ENCODE measurements around the gene PPIB. TPM values are rescaled to one million over a fixed set of nuclear protein-coding genes. Genes with fewer than 3 reads are reported as not detected.

The PPIB gene
- total and polyA plus RNA-seq, 9 of the 15 experiments (the other 6 are each of a cell fraction or from before 2014, with no cell fraction given): 306 to 746 (median 439) TPM

- POLR2A ChIA-PET: interaction anchor here (0.9 to 2.2 kb wide), 5 partner anchors 9 to 40 kb away, joined by 3 to 11 read pairs (median 4); partner anchors contain the start of gene PPIB
- no peak for FAIRE-seq
- in situ Hi-C loops (cut with MboI): no loop called here
- no peak for ATAC-seq
- H3K79me2 ChIP-seq (ENCODE audit: control insufficient read depth, insufficient read depth, low read length): no peaks in the 10 kb centered on the region
- no peaks in the 10 kb centered on the region for H3K4me1 ChIP-seq (replicated peaks in 1 of 2; ENCODE audit: control insufficient read depth in 2 of 2, insufficient read depth in 2 of 2, low read length in 2 of 2)
- no peaks in the 10 kb centered on the region for H3K9me3 ChIP-seq (replicated peaks; ENCODE audit: control insufficient read depth, insufficient read depth, low read depth, low read length)
- no peaks in the 10 kb centered on the region for H3K9me1 ChIP-seq (ENCODE audit: control insufficient read depth, insufficient read depth, low read length)
- DNase-seq (ENCODE audit: extremely low read depth in 1 of 4, low spot score in 3 of 4): no peak
- CTCF ChIA-PET (ENCODE audit: low intra/inter-chr PET ratio): no interaction called here
- H3K27me3 ChIP-seq (ENCODE audit: control insufficient read depth in 2 of 2, insufficient read depth in 2 of 2, low read length in 2 of 2): no peaks in the 10 kb centered on the region
- no peak overlapping the region for H3K4me3 ChIP-seq
- no peaks in the 10 kb centered on the region for H4K20me1 ChIP-seq (replicated peaks; ENCODE audit: control insufficient read depth, insufficient read depth, low read length)
- no peak overlapping the region for H3K9ac ChIP-seq (ENCODE audit: insufficient read depth in 1 of 2, low read depth in 2 of 2, low read length in 2 of 2)
- BruUV-seq (replicated peaks): no TSS peak
- peaks cover 80% of the 10 kb centered on the region for H3K36me3 ChIP-seq (ENCODE audit: control insufficient read depth, insufficient read depth, low read length)
- no peak overlapping the region for H2AFZ ChIP-seq (ENCODE audit: low read depth, low read length)
- TF ChIP-seq FOXJ3 (CRISPR knock-in tag; IDR thresholded peaks at IDR 0.05) (no peak), ZNF75A (CRISPR knock-in tag; IDR thresholded peaks at IDR 0.05) (no peak), SMARCB1 (IDR thresholded peaks at IDR 0.05; ENCODE audit: insufficient read length, low read depth) (no peak), MTA2 (IDR thresholded peaks at IDR 0.05; ENCODE audit: low read depth) (no peak), ZBTB11 (CRISPR knock-in tag; IDR thresholded peaks at IDR 0.05) (no peak), TBP (optimal IDR thresholded peaks at IDR 0.05; ENCODE audit: low read depth, low read length) (no peak), DIDO1 (tag; IDR thresholded peaks at IDR 0.05; ENCODE audit: low read depth) (no peak), PCBP1 (IDR thresholded peaks at IDR 0.05; ENCODE audit: low read depth, low read length, poor library complexity, severe bottlenecking) (no peak), EGR1 (conservative IDR thresholded peaks at IDR 0.05) (no peak)
- TF ChIP-seq, protein P1, sequence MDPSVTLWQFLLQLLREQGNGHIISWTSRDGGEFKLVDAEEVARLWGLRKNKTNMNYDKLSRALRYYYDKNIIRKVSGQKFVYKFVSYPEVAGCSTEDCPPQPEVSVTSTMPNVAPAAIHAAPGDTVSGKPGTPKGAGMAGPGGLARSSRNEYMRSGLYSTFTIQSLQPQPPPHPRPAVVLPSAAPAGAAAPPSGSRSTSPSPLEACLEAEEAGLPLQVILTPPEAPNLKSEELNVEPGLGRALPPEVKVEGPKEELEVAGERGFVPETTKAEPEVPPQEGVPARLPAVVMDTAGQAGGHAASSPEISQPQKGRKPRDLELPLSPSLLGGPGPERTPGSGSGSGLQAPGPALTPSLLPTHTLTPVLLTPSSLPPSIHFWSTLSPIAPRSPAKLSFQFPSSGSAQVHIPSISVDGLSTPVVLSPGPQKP (CRISPR knock-in tag; IDR thresholded peaks at IDR 0.05): no peak
- intact Hi-C loops (cut with micrococcal nuclease): no loop called here
- H3K4me2 ChIP-seq (ENCODE audit: insufficient read depth, low read length): no peak overlapping the region
- no peak overlapping the region for H3K27ac ChIP-seq (ENCODE audit: extremely low read depth, low read depth, low read length)
- 89% methylated on average over 1 of the region's 1 CpG for WGBS (ENCODE audit: insufficient coverage, low coverage, missing lambda C conversion rate)
Measured at GRCh38 chr15:64122444-64122843, 40.4 kb downstream of the PPIB start.

All from K562 (cell line).